Upper lobe of left lung (tissue), 6 donors: ENCODE data around the gene RPL38. TPM values are rescaled to one million over a fixed set of nuclear protein-coding genes. Genes with fewer than 3 reads are reported as not detected.

Experiments
- ATAC-seq, 2 donors: fragments of 200-7000 bp; cut with Tn5 transposase; one replicate each; pipeline ENCODE4 v1.9.1; 2022; ENCODE audit warnings: mild to moderate bottlenecking in 2 of 2, moderate library complexity in 2 of 2; ENCODE audit not compliant: low FRiP score in 2 of 2
- DNase-seq, 2 donors: peaks; one replicate each; pipeline ENCODE4 v3.0.0-alpha.2; 2019 to 2020
- H3K27ac ChIP-seq, 4 donors: fragments of 200-600 bp; sonication (generic); one replicate each; pipeline ENCODE4 v1.5.1; 2016 to 2019
- H3K27me3 ChIP-seq, 4 donors: fragments of 200-600 bp; sonication (generic); one replicate each; pipeline ENCODE4 v1.5.1; 2017 to 2019
- H3K36me3 ChIP-seq, 4 donors: fragments of 200-600 bp; sonication (generic); one replicate each; pipeline ENCODE4 v1.5.1; 2016 to 2019
- H3K4me1 ChIP-seq, 4 donors: fragments of 200-600 bp; sonication (generic); one replicate each; pipeline ENCODE4 v1.5.1; 2018 to 2019
- H3K4me3 ChIP-seq, 4 donors: fragments of 200-600 bp; sonication (generic); one replicate each; pipeline ENCODE4 v1.5.1; 2017 to 2019; ENCODE audit warnings: mild to moderate bottlenecking in 2 of 4, moderate library complexity in 1 of 4
- H3K9me3 ChIP-seq, 4 donors: fragments of 200-600 bp; sonication (generic); one replicate each; pipeline ENCODE4 v1.5.1; 2018 to 2019
- CTCF ChIP-seq, 6 experiments: fragments of 450-650 bp in 4 of 6; fragments of 200-600 bp in 2 of 6; sonication (generic) in 2 of 6; IDR thresholded peaks; one replicate each; pipeline ENCODE4 v1.5.1; 2016 to 2019; ENCODE audit warnings: antibody characterized with exemption in 6 of 6
- EP300 ChIP-seq, 4 donors: sonication (generic); formaldehyde crosslinking; IDR thresholded peaks; one replicate each; pipeline ENCODE4 v1.5.1; 2017; ENCODE audit warnings: antibody characterized with exemption in 4 of 4, control low read depth in 2 of 4
- POLR2A ChIP-seq, 4 donors: fragments of 450-650 bp; IDR thresholded peaks; one replicate each; pipeline ENCODE4 v1.5.1; 2016 to 2017; ENCODE audit warnings: antibody characterized with exemption in 4 of 4, mild to moderate bottlenecking in 2 of 4
- POLR2AphosphoS5 ChIP-seq, 2 donors: sonication (generic); formaldehyde crosslinking; IDR thresholded peaks; one replicate each; pipeline ENCODE4 v1.5.1; 2017; ENCODE audit warnings: antibody characterized with exemption in 2 of 2
- WGBS, 2 donors: methylation state at CpG; one replicate each; pipeline ENCODE4 v1.1.5; 2017 to 2018; 5-methylcytosine and 5-hydroxymethylcytosine counted together
- total RNA-seq, 6 donors: library from RNA; depleted of rRNA in 4 of 6; stranded (reverse); fragments of >200 nt in 4 of 6; gene quantifications; one replicate each; pipeline versions ENCODE4 v1.1.0 to v1.2.1, GENCODE V29; 2016 to 2021
- donor health status: DM: no; HTN: no; CAD: no; lungs with moderate emphysema.
- donor health status: DM: no; HTN: yes; CAD: no; lungs with severe emphysema.

Gene RPL38
- total RNA-seq, 6 donors from 2014 or later, result 334 to 709 (median 485) TPM

- no peak for ATAC-seq
- peak in 1 of 2 donors; percentile 62 for DNase-seq
- H3K4me3 ChIP-seq, result no peak overlapping the region
- no peaks in the 10 kb centered on the region for H3K36me3 ChIP-seq
- H3K4me1 ChIP-seq, result peaks cover 0 to 8% (median 3%) of the 10 kb centered on the region in 4 donors
- H3K27ac ChIP-seq, result no peak overlapping the region
- H3K9me3 ChIP-seq, result no peaks in the 10 kb centered on the region
- no peaks in the 10 kb centered on the region for H3K27me3 ChIP-seq
- TF ChIP-seq EP300 (IDR thresholded peaks at IDR 0.05), result no peak
- 91 to 94% methylated on average over 13 to 16 of the region's 16 CpGs for WGBS, 2 donors
Observed at GRCh38 chr17:74230896-74231295, 27.4 kb downstream of the RPL38 start.

- WGBS, 2 donors, result 80 to 83% methylated on average over 16 to 17 of the region's 17 CpGs
- no peak for ATAC-seq
- TF ChIP-seq EP300 (IDR thresholded peaks at IDR 0.05), result no peak
- TF ChIP-seq CTCF (IDR thresholded peaks at IDR 0.05), result no peak
- no peak for TF ChIP-seq POLR2AphosphoS5 (IDR thresholded peaks at IDR 0.05)
- no peak for TF ChIP-seq POLR2A (IDR thresholded peaks at IDR 0.05)
- H3K36me3 ChIP-seq, result no peaks in the 10 kb centered on the region
- H3K9me3 ChIP-seq, result no peaks in the 10 kb centered on the region
- no peak overlapping the region for H3K4me3 ChIP-seq
- peaks cover 0 to 8% (median 3%) of the 10 kb centered on the region in 4 donors for H3K4me1 ChIP-seq
- no peak overlapping the region for H3K27ac ChIP-seq
- DNase-seq, result peak in 1 of 2 donors; percentile 59
- no peaks in the 10 kb centered on the region for H3K27me3 ChIP-seq
Observed at GRCh38 chr17:74231928-74232907, 28.7 kb downstream of the RPL38 start.

GRCh38 chr17:74233937-74234336 is 30.5 kb downstream of the RPL38 start:
- 69 to 87% methylated on average over 5 to 8 of the region's 8 CpGs for WGBS, 2 donors
- TF ChIP-seq POLR2AphosphoS5 (IDR thresholded peaks at IDR 0.05), result no peak
- TF ChIP-seq EP300 (IDR thresholded peaks at IDR 0.05), result no peak
- TF ChIP-seq CTCF (IDR thresholded peaks at IDR 0.05), result no peak
- TF ChIP-seq POLR2A (IDR thresholded peaks at IDR 0.05), result no peak
- H3K4me1 ChIP-seq, result peaks cover 0 to 8% (median 3%) of the 10 kb centered on the region in 4 donors
- H3K27me3 ChIP-seq, result no peaks in the 10 kb centered on the region
- no peak overlapping the region for H3K4me3 ChIP-seq
- peak in 1 of 2 donors; percentile 45 for DNase-seq
- H3K9me3 ChIP-seq, result no peaks in the 10 kb centered on the region
- ATAC-seq, result no peak
- H3K36me3 ChIP-seq, result no peaks in the 10 kb centered on the region
- H3K27ac ChIP-seq, result no peak overlapping the region

GRCh38 chr17:74234486-74234885 is 31.0 kb downstream of the RPL38 start:
- H3K4me1 ChIP-seq, result peaks cover 0 to 8% (median 3%) of the 10 kb centered on the region in 4 donors
- H3K9me3 ChIP-seq, result no peaks in the 10 kb centered on the region
- WGBS, 2 donors, result 59 to 65% methylated on average over 1 of the region's 1 CpG
- H3K27ac ChIP-seq, result peak overlapping the region in 1 of 4 donors; percentile 63
- no peak for DNase-seq
- no peak overlapping the region for H3K4me3 ChIP-seq
- H3K36me3 ChIP-seq, result no peaks in the 10 kb centered on the region
- no peak for ATAC-seq
- H3K27me3 ChIP-seq, result no peaks in the 10 kb centered on the region
- TF ChIP-seq POLR2A (IDR thresholded peaks at IDR 0.05), result no peak

- ATAC-seq (peak in 1 of 2 donors; percentile 10), DNase-seq (no peak)
- no peak overlapping the region for H3K4me3 ChIP-seq
- H3K36me3 ChIP-seq, result no peaks in the 10 kb centered on the region
- no peaks in the 10 kb centered on the region for H3K9me3 ChIP-seq
- 57 to 70% methylated on average over 15 to 19 of the region's 19 CpGs for WGBS, 2 donors
- H3K27me3 ChIP-seq, result no peaks in the 10 kb centered on the region
- H3K4me1 ChIP-seq, result peaks cover 0 to 8% (median 3%) of the 10 kb centered on the region in 4 donors
- TF ChIP-seq CTCF (IDR thresholded peaks at IDR 0.05), result no peak
- no peak for TF ChIP-seq POLR2AphosphoS5 (IDR thresholded peaks at IDR 0.05)
- TF ChIP-seq POLR2A (IDR thresholded peaks at IDR 0.05), result no peak
- TF ChIP-seq EP300 (IDR thresholded peaks at IDR 0.05), result no peak
- peak overlapping the region in 2 of 4 donors; percentile 62 to 63 for H3K27ac ChIP-seq
Observed at GRCh38 chr17:74235040-74235581, 31.6 kb downstream of the RPL38 start.
